Psoas muscle (tissue), 8 donors: ENCODE results near the gene GNA12. TPM values are rescaled to one million over a fixed set of nuclear protein-coding genes. Genes with fewer than 3 reads are reported as not detected.

Source experiments
- ATAC-seq, 4 donors: fragments of 200-7000 bp; cut with Tn5 transposase; one replicate each; pipeline ENCODE4 v1.9.1; 2020; ENCODE audit warnings: moderate library complexity in 3 of 4, mild to moderate bottlenecking in 2 of 4
- DNase-seq, 2 donors: peaks; one replicate each; pipeline ENCODE4 v3.0.0-alpha.2; 2020
- H3K27ac ChIP-seq: fragments of 200-600 bp; one replicate; pipeline ENCODE4 v1.8.0; 2022
- H3K27me3 ChIP-seq, 3 donors: fragments of 200-600 bp in 1 of 3; one replicate each; pipeline versions ENCODE4 v1.6.1 to v1.8.0; 2013 to 2022; ENCODE audit warnings: low read length in 2 of 3, mild to moderate bottlenecking in 2 of 3, moderate library complexity in 1 of 3; ENCODE audit not compliant: insufficient read depth in 3 of 3
- H3K36me3 ChIP-seq, 2 donors: fragments of 200-600 bp in 1 of 2; one replicate each; pipeline versions ENCODE4 v1.6.1 to v1.8.0; 2013 to 2022; ENCODE audit warnings: low read depth in 1 of 2, mild to moderate bottlenecking in 1 of 2, moderate library complexity in 1 of 2; ENCODE audit not compliant: insufficient read depth in 1 of 2
- H3K4me1 ChIP-seq: fragments of 200-600 bp; one replicate; pipeline ENCODE4 v1.8.0; 2022
- H3K4me3 ChIP-seq: fragments of 200-600 bp; one replicate; pipeline ENCODE4 v1.8.0; 2022; ENCODE audit warnings: mild to moderate bottlenecking
- H3K9me3 ChIP-seq: fragments of 200-600 bp; one replicate; pipeline ENCODE4 v1.8.0; 2022
- WGBS, 3 donors: extraction: QIAGEN DNeasy Blood & Tissue Kit; methylation state at CpG; one replicate each; pipeline versions ENCODE4 v1.1.6 to v1.1.7; 2013; 5-methylcytosine and 5-hydroxymethylcytosine counted together
- intact Hi-C, 2 donors: fragments of 100-400 bp; cut with DNase I; formaldehyde crosslinking; loops; one replicate each; pipeline versions ENCODE4 v1.11.0 to v1.14.2; 2022
- polyA plus RNA-seq, 3 donors: library from polyadenylated mRNA; stranded (reverse); fragments of 200-250 nt; gene quantifications; one replicate each; pipeline ENCODE4 v1.2.3, GENCODE V29; 2013
- total RNA-seq, 4 donors: library from RNA; stranded (reverse); fragmentation: NEBNext Ultra II Directional in 2 of 4; extraction: Animal tissue kit (Norgen Biotek cat#: 25700) in 2 of 4; gene quantifications; one replicate each; pipeline versions ENCODE4 v1.2.1 to v1.2.4, GENCODE V29; 2021 to 2023
- TF ChIP-seq, protein P1 (sequence below): fragments of 200-600 bp; IDR thresholded peaks from one replicate; pipeline ENCODE4 v1.8.0; 2022; ENCODE audit warnings: antibody characterized with exemption
- donor health status: healthy with polysubstance abuse.
- donor health status: DM: no; HTN: no; CAD: no; lungs with moderate emphysema.
- donor health status: Bipolar disorder and iron deficiency.
- donor health status: healthy.
- donor health status: DM: yes; HTN: yes; CAD: no.
- donor health status: DM: no; HTN: no; CAD: no.
- donor health status: DM: no; HTN: no; CAD: no.
- donor health status: DM: yes; HTN: yes; CAD: no.

Gene GNA12
- total and polyA plus RNA-seq, 7 donors, result 7.1 to 20.2 (median 15.4) TPM

DNA sequence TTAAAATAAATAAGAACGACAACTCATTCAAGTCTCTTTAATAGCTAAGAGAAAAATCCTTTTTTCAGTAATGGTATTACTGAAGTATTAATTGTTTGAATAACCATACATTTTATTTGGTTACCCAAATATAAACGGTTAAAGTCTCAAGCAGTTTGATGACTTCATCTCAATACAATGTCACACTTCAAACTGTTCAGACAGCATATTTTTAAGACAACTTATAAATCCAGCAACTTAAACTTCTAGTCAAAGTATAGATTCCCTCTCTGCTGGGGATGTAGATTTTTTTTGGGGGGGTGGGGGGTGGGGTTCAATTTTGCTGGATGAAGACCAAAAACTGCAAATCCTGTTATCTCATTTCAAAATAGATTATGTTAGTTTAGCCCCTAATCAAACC is 42.0 kb downstream of the GNA12 start:
- H3K27ac ChIP-seq, result no peak overlapping the region
- H3K4me3 ChIP-seq, result no peak overlapping the region
- peaks cover 5% of the 10 kb centered on the region for H3K4me1 ChIP-seq

DNA sequence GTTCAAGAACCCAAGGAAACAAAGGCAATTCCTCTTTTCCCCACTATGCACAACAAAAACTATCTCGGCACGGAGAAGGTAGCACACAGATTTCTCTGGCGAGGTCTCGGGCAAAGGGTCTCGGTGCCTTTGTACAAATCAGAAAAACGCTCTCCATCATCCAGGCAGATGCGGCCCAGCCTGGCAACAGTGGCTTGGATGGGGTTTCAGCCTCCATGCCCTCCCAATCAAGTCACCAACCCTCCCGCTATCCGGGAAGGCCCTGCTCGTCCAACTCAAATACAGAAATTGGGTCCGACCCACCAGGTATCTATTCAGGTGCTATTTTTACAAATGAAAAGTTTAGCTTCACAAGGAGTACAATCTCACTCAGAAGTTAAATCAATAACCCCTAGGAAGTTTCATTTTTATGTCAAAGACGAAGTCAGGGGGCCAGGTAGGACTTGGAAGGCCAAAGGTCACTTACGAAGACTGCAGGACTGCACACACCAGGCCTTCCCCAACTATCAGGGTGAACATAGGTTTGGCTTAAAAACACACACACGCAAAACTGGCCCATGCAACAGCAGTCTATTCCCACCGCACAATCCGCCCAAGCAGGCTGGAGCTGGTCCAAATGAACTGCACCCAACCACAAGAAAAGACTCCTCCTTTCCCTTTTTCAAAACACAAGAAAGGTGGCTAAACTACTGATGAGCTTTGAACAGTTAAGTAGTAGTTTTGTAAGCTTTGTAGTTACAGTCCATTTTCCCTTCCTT is 43.0 kb downstream of the GNA12 start:
- H3K36me3 ChIP-seq, result no peaks in the 10 kb centered on the region
- H3K4me1 ChIP-seq, result peaks cover 15% of the 10 kb centered on the region
- intact Hi-C loops, result no loop called here
- H3K9me3 ChIP-seq, result no peaks in the 10 kb centered on the region
- ATAC-seq, result no peak
- TF ChIP-seq, protein P1, sequence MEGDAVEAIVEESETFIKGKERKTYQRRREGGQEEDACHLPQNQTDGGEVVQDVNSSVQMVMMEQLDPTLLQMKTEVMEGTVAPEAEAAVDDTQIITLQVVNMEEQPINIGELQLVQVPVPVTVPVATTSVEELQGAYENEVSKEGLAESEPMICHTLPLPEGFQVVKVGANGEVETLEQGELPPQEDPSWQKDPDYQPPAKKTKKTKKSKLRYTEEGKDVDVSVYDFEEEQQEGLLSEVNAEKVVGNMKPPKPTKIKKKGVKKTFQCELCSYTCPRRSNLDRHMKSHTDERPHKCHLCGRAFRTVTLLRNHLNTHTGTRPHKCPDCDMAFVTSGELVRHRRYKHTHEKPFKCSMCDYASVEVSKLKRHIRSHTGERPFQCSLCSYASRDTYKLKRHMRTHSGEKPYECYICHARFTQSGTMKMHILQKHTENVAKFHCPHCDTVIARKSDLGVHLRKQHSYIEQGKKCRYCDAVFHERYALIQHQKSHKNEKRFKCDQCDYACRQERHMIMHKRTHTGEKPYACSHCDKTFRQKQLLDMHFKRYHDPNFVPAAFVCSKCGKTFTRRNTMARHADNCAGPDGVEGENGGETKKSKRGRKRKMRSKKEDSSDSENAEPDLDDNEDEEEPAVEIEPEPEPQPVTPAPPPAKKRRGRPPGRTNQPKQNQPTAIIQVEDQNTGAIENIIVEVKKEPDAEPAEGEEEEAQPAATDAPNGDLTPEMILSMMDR, result no peak
- WGBS, 3 donors, result 82 to 83% (median 82%) methylated on average over 16 of the region's 16 CpGs
- no peak overlapping the region for H3K27ac ChIP-seq
- peak in 1 of 2 donors; percentile 68 for DNase-seq
- H3K4me3 ChIP-seq, result no peak overlapping the region
- H3K27me3 ChIP-seq, result no peaks in the 10 kb centered on the region

More for the DNA sequence above, 42.0 kb downstream of the GNA12 start:
- intact Hi-C loops, result no loop called here
- Histone ChIP-seq H3K36me3 (no peaks in the 10 kb centered on the region), H3K27me3 (no peaks in the 10 kb centered on the region), H3K9me3 (no peaks in the 10 kb centered on the region)
- TF ChIP-seq, protein P1, result no peak
- 49 to 71% (median 63%) methylated on average over 2 of the region's 2 CpGs for WGBS, 3 donors
- DNase-seq (no peak), ATAC-seq (no peak)

DNA sequence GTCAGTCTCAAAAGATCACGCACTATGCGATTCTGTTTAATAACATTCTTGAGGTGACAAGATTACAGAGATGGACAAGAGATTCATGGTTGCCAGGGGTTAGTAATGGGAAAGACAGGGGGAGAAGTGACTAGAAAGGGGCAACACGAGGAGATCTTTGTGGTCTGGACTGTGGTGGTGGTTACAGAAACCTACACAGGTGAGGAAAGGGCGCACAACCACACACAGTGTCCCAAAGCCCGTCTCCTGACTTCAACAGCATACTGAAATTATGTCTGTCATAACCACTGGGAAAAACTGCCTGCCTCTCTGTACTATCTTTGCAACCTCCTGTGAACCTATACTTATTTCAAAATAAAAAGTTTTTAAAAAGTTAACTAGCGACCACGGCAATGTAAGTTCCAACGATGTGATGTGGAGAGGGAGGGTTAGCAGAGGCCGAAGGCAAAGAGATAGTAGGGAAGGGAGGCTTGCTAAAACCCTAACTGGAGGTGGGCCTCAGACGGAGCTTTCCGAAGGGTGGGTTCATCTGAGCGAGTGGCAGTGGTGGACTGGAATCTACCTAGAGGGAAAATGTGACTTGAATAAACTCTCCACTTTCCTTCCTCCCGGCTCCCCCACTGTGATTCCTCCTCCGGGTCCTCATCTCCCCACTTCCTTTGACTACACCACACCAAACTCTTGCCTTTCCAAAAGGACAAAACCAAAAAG is 43.7 kb downstream of the GNA12 start:
- Histone ChIP-seq H3K4me1 (peaks cover 18% of the 10 kb centered on the region), H3K27ac (no peak overlapping the region), H3K36me3 (no peaks in the 10 kb centered on the region), H3K4me3 (no peak overlapping the region), H3K27me3 (no peaks in the 10 kb centered on the region), H3K9me3 (no peaks in the 10 kb centered on the region)
- no peak for ATAC-seq
- DNase-seq, result no peak
- TF ChIP-seq, protein P1, result no peak
- intact Hi-C loops, result no loop called here
- 96% methylated on average over 14 of the region's 14 CpGs for WGBS, 3 donors

DNA sequence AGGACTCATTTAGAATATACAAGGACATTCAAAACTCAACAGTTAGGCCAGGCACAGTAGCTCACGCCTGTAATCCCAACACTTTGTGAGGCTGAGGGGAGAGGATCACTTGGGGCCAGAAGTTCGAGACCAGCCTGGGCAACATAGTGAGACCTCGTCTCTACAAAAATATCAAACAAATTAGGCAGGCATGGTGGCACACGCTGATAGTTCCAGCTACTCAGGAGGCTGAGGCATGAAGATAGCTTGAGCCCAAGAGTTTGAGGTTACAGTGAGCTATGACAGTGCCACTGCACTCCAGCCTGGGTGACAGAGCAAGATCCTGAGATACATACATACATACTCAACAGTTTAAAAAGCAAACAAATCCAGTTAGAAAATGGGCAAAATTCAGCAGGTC is 44.9 kb downstream of the GNA12 start:
- DNase-seq (no peak), ATAC-seq (no peak)
- 92 to 97% (median 95%) methylated on average over 4 of the region's 4 CpGs for WGBS, 3 donors
- TF ChIP-seq, protein P1, result no peak
- peaks cover 18% of the 10 kb centered on the region for H3K4me1 ChIP-seq
- no peak overlapping the region for H3K27ac ChIP-seq
- intact Hi-C loops, result loop anchor here in 1 of 2 donors (5.0 kb wide), 1 partner anchor 37 kb away; no protein-coding TSS in a partner anchor
- H3K36me3 ChIP-seq, result peaks cover 4 to 6% of the 10 kb centered on the region in 2 donors
- H3K4me3 ChIP-seq, result no peak overlapping the region
- no peaks in the 10 kb centered on the region for H3K9me3 ChIP-seq
- H3K27me3 ChIP-seq, result no peaks in the 10 kb centered on the region
